K562 (cell line): ENCODE data around the gene BRAP. TPM values are rescaled to one million over a fixed set of nuclear protein-coding genes. Genes with fewer than 3 reads are reported as not detected.
A peak's percentile ranks its signal among the peaks of the same experiment; 100 is the strongest.

ENCODE experiments used
- E4F1 ChIP-seq: fragments of 250-450 bp; sonication (Bioruptor Pico); IDR thresholded peaks from 2 replicates; pipeline ENCODE4 v1.5.0; 2021; ENCODE audit warnings: mild to moderate bottlenecking, borderline replicate concordance
- GATAD2A ChIP-seq: fragments of 450-650 bp; IDR thresholded peaks from 2 replicates; pipeline ENCODE4 v1.6.1; 2017
- GTF2E2 ChIP-seq: fragments of 200-800 bp; sonication (Bioruptor generic); IDR thresholded peaks from 2 replicates; pipeline ENCODE4 v1.6.1; 2016; ENCODE audit warnings: missing genetic modification characterization, missing compliant biosample characterization
- IFI16 ChIP-seq: fragments of 250-450 bp; sonication (Bioruptor Pico); IDR thresholded peaks from 2 replicates; pipeline ENCODE4 v2.1.2; 2022; ENCODE audit warnings: mild to moderate bottlenecking, inconsistent platforms
- MYNN ChIP-seq, 2 experiments: sonication (generic); formaldehyde crosslinking in 1 of 2; IDR thresholded peaks; 2 replicates each; pipeline versions ENCODE4 v1.5.0 to v1.6.1; 2016 to 2020; ENCODE audit warnings: antibody characterized with exemption in 1 of 2, missing genetic modification reagents in 1 of 2
- PHB2 ChIP-seq: fragments of 450-650 bp; IDR thresholded peaks from 2 replicates; pipeline ENCODE4 v1.6.1; 2017; ENCODE audit warnings: low read depth
- SMAD2 ChIP-seq: fragments of 150-350 bp; IDR thresholded peaks from 2 replicates; pipeline ENCODE4 v1.6.1; 2014; ENCODE audit warnings: low read depth, mild to moderate bottlenecking, low read length
- SMARCA5 ChIP-seq: fragments of 450-650 bp; IDR thresholded peaks from 2 replicates; pipeline ENCODE4 v1.6.1; 2016
- TRIM24 ChIP-seq, 2 experiments: fragments of 450-650 bp; IDR thresholded peaks; 2 replicates each; pipeline ENCODE4 v1.6.1; 2016
- ZBED1 ChIP-seq: IDR thresholded peaks from 2 replicates; pipeline ENCODE4 v1.6.1; 2014
- ZC3H8 ChIP-seq: fragments of 450-650 bp; IDR thresholded peaks from 2 replicates; pipeline ENCODE4 v1.6.1; 2017
- ZEB2 ChIP-seq: fragments of 450-650 bp; IDR thresholded peaks from 2 replicates; pipeline ENCODE4 v1.6.1; 2016
- ZNF23 ChIP-seq: fragments of 250-450 bp; sonication (Bioruptor Pico); IDR thresholded peaks from 2 replicates; pipeline ENCODE4 v1.4.0; 2020; ENCODE audit warnings: mild to moderate bottlenecking
- ZNF561 ChIP-seq: fragments of 450-650 bp; formaldehyde crosslinking; conservative IDR thresholded peaks from 2 replicates; pipeline ENCODE4 v1.4.0; 2020; ENCODE audit warnings: mild to moderate bottlenecking, moderate library complexity
- polyA plus RNA-seq, 8 experiments: library from polyadenylated mRNA; depleted of rRNA in 4 of 8; stranded (reverse) in 5 of 8; unstranded in 3 of 8; fragments of >200 nt; fragmentation: Nextera tagmentation in 2 of 8; fragmentation: Illumina TruSeq in 1 of 8; extraction: Ambion mirVana in 2 of 8; extraction: Trizol in 1 of 8; gene quantifications; 2 replicates each; pipeline versions ENCODE4 v1.2.1 to v1.2.3, GENCODE V29; 2011 to 2014; ENCODE audit warnings: inconsistent platforms in 1 of 8, missing spikeins in 1 of 8
- total RNA-seq, 7 experiments: library from RNA; depleted of rRNA in 6 of 7; stranded (reverse); fragments of >200 nt in 6 of 7; fragmentation: Illumina TruSeq in 2 of 7; extraction: Trizol in 2 of 7; gene quantifications; 2 replicates each; pipeline versions ENCODE4 v1.2.1 to v1.2.3, GENCODE V29; 2011 to 2021; ENCODE audit warnings: low replicate concordance in 1 of 7
- TF ChIP-seq, protein P1 (sequence below): sonication (generic); formaldehyde crosslinking; IDR thresholded peaks from 2 replicates; pipeline ENCODE4 v1.8.0; 2022; ENCODE audit warnings: missing genetic modification reagents, mild to moderate bottlenecking, borderline replicate concordance
- TF ChIP-seq, protein P2 (sequence below): sonication (generic); formaldehyde crosslinking; IDR thresholded peaks from 2 replicates; pipeline ENCODE4 v1.4.0; 2020; ENCODE audit warnings: mild to moderate bottlenecking, missing genetic modification reagents
- TF ChIP-seq, protein P3 (sequence below): fragments of 250-450 bp; sonication (Bioruptor Pico); IDR thresholded peaks from 2 replicates; pipeline ENCODE4 v1.9.0; 2021; ENCODE audit warnings: mild to moderate bottlenecking, inconsistent platforms
- TF ChIP-seq, protein P4 (sequence below): fragments of 450-650 bp; formaldehyde crosslinking; IDR thresholded peaks from 2 replicates; pipeline ENCODE4 v1.4.0; 2020; ENCODE audit warnings: mild to moderate bottlenecking, moderate library complexity

The BRAP gene
- total and polyA plus RNA-seq, 9 of the 15 experiments (the other 6 are each of a cell fraction or from before 2014, with no cell fraction given), result 2.2 to 32.6 (median 27.5) TPM

DNA sequence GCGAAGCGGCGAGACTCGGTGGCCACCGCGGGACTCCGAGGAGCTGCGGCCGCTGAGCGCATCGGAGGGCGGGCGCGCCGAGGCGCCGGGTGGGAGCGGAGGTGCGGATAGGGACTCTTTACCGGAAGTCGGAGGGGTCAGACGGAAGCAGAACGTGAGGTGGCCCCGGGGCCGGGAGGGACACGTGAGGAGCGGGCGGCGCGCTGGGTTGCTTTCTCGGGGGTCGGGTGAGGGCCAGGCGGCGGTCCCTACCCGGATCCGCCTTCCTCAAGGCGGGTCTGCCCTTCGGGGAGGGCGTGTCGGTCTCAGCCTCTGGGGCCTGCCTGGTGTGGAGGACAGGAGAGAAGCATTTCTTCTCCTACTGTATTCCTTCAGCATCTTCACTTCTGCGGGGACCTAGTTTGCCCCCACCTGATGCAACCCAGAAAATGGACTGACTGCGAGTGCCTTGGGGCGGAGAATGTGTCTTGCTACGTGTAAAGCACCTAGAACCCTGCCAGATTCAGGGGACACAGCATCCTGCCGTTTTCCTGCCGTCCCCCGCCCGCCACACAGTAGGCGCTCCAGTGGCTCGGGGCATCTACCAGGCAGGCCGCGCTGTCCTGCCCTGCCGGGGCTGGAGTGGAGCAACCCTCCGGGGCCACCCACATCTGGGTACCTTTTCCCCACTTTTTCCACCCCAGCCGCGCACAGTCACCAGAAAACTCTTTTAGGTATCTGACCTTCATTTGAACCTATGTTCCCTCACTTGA, 86.1 kb downstream of the BRAP start (continued):
- TF ChIP-seq ZEB2 (0 out of 2 replicates have a peak, but pooled peaks have one; percentile 31), GTF2E2 (no peak), ZBED1 (0 out of 2 replicates have a peak, but pooled peaks have one; percentile 75), PHB2 (no peak), MYNN (IDR thresholded peaks at IDR 0.05) (peak; percentile 52; the same call in 1 of the 2 replicates), MYNN (CRISPR knock-in tag; IDR thresholded peaks at IDR 0.05) (no peak), TRIM24 (IDR thresholded peaks at IDR 0.05) (0 out of 4 replicates have a peak, but pooled peaks of 1 of the 2 experiments have one; percentile 6), ZNF23 (CRISPR knock-in tag) (no peak), SMAD2 (no peak), ZNF561 (CRISPR knock-in tag) (no peak), E4F1 (CRISPR knock-in tag) (no peak), IFI16 (CRISPR knock-in tag) (no peak), GATAD2A (0 out of 2 replicates have a peak, but pooled peaks have one; percentile 52), ZC3H8 (no peak), SMARCA5 (0 out of 2 replicates have a peak, but pooled peaks have one; percentile 61)
- TF ChIP-seq, protein P1, sequence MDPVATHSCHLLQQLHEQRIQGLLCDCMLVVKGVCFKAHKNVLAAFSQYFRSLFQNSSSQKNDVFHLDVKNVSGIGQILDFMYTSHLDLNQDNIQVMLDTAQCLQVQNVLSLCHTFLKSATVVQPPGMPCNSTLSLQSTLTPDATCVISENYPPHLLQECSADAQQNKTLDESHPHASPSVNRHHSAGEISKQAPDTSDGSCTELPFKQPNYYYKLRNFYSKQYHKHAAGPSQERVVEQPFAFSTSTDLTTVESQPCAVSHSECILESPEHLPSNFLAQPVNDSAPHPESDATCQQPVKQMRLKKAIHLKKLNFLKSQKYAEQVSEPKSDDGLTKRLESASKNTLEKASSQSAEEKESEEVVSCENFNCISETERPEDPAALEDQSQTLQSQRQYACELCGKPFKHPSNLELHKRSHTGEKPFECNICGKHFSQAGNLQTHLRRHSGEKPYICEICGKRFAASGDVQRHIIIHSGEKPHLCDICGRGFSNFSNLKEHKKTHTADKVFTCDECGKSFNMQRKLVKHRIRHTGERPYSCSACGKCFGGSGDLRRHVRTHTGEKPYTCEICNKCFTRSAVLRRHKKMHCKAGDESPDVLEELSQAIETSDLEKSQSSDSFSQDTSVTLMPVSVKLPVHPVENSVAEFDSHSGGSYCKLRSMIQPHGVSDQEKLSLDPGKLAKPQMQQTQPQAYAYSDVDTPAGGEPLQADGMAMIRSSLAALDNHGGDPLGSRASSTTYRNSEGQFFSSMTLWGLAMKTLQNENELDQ (CRISPR knock-in tag), result no peak
- TF ChIP-seq, protein P2, sequence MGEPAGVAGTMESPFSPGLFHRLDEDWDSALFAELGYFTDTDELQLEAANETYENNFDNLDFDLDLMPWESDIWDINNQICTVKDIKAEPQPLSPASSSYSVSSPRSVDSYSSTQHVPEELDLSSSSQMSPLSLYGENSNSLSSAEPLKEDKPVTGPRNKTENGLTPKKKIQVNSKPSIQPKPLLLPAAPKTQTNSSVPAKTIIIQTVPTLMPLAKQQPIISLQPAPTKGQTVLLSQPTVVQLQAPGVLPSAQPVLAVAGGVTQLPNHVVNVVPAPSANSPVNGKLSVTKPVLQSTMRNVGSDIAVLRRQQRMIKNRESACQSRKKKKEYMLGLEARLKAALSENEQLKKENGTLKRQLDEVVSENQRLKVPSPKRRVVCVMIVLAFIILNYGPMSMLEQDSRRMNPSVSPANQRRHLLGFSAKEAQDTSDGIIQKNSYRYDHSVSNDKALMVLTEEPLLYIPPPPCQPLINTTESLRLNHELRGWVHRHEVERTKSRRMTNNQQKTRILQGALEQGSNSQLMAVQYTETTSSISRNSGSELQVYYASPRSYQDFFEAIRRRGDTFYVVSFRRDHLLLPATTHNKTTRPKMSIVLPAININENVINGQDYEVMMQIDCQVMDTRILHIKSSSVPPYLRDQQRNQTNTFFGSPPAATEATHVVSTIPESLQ, result no peak
- TF ChIP-seq, protein P3, sequence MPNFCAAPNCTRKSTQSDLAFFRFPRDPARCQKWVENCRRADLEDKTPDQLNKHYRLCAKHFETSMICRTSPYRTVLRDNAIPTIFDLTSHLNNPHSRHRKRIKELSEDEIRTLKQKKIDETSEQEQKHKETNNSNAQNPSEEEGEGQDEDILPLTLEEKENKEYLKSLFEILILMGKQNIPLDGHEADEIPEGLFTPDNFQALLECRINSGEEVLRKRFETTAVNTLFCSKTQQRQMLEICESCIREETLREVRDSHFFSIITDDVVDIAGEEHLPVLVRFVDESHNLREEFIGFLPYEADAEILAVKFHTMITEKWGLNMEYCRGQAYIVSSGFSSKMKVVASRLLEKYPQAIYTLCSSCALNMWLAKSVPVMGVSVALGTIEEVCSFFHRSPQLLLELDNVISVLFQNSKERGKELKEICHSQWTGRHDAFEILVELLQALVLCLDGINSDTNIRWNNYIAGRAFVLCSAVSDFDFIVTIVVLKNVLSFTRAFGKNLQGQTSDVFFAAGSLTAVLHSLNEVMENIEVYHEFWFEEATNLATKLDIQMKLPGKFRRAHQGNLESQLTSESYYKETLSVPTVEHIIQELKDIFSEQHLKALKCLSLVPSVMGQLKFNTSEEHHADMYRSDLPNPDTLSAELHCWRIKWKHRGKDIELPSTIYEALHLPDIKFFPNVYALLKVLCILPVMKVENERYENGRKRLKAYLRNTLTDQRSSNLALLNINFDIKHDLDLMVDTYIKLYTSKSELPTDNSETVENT (CRISPR knock-in tag), result peak; percentile 92
- TF ChIP-seq, protein P4, sequence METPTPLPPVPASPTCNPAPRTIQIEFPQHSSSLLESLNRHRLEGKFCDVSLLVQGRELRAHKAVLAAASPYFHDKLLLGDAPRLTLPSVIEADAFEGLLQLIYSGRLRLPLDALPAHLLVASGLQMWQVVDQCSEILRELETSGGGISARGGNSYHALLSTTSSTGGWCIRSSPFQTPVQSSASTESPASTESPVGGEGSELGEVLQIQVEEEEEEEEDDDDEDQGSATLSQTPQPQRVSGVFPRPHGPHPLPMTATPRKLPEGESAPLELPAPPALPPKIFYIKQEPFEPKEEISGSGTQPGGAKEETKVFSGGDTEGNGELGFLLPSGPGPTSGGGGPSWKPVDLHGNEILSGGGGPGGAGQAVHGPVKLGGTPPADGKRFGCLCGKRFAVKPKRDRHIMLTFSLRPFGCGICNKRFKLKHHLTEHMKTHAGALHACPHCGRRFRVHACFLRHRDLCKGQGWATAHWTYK (CRISPR knock-in tag), result no peak
